ENCODE data around the gene LRRC40.

The LRRC40 gene

DNA sequence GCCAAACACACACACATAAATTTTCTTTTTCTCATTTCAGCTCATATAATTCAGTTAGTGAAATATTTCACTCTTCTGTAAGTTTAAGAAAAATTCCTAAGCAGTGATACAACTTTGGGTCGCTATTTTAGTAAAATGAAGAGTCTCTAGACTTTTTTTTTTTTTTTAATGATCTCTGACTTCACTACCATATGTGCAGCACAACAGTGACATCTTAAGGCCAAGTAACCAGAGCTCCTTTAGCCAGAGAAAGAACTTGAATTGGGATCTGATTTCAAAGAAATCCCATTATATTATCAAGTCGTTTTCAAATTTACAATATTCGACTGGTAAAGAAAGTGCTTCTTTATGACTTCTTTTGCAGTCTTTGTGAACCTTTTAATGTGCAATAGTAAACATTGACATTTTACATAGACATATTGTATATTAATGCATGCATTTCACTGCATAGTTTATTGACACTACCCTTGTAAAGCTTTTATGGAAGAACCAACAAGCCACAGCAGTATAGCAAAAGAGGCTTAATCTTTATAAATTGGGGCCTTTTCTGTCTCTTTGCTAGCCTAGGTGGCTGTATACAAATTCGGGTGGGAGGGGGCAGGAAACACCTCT lies 62.2 kb downstream of the LRRC40 start:
- in situ Hi-C loops (cut with HindIII; ENCODE audit: low pct_unique_long_range_greater_than_20kb, low sequenced_read_pairs): no loop called here
- no peak for TF ChIP-seq JUND (IDR thresholded peaks at IDR 0.05; ENCODE audit: low read depth)
- DNase-seq (ENCODE audit: low read depth in 1 of 2, low spot score in 1 of 2): peak in 1 of 2 experiments; percentile 1

DNA sequence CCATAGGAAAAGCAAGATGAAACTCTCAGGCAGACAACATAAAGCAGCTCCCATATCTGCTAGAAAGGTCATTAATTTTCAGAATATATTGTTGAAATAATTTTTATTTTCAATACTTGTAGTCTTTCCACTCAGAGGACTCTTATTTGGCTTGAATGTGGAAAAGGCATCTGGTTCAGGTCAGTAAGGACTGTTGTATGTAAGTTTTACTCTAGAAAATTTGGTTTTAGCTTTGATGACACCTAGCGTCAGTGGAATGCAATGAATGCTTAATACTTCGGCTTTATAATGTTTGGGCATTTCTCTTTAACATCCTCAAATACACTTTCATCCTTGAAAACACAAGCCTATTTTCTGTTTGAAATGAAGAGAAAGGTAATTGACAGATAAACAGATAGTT lies 63.3 kb downstream of the LRRC40 start:
- peak in 1 of 2 experiments; percentile 3 for DNase-seq (ENCODE audit: low read depth in 1 of 2, low spot score in 1 of 2)
- TF ChIP-seq JUND (IDR thresholded peaks at IDR 0.05; ENCODE audit: low read depth): no peak
- in situ Hi-C loops (cut with HindIII; ENCODE audit: low pct_unique_long_range_greater_than_20kb, low sequenced_read_pairs): no loop called here

DNA sequence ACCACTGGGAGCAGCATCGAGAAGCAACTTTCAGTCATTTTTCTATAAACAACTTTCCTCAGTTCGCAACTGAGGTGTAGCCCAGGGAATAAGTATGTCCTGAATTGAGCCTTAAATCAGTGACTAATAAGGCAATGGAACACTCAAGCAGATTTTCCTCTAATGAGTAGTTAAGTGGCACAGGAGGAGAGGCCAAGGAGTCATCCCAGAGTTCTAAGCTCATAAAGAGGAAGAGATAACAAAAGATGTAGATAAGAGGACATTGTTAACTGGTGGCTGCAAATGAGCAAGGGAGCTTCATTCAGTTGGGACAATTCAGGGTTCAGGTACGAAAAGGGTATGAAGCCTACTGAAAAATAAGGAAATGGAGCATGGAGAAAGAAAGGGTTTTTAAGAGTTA lies 64.5 kb downstream of the LRRC40 start:
- TF ChIP-seq JUND (IDR thresholded peaks at IDR 0.05; ENCODE audit: low read depth): no peak
- in situ Hi-C loops (cut with HindIII; ENCODE audit: low pct_unique_long_range_greater_than_20kb, low sequenced_read_pairs): no loop called here
- no peak for DNase-seq (ENCODE audit: low read depth in 1 of 2, low spot score in 1 of 2)

DNA sequence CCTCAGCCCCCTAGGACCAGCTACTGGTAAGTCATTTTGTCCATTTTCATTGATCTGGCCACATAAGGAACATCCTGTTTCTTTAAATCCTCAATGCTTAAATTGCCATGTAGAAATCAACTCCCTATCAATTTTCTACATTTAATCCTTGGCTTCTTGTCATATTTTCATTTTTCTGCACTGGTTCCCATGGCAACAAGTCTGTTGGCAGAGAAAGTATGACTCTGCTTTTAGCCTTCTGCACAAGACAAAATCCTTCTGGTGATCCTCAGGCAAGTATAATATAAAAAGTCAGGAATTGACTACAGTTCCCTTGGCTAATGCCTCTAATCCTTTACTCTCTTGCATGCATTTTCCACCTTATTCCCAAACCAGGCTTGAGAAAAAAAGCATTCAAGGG lies 65.0 kb downstream of the LRRC40 start:
- DNase-seq (ENCODE audit: low read depth in 1 of 2, low spot score in 1 of 2): no peak
- TF ChIP-seq JUND (IDR thresholded peaks at IDR 0.05; ENCODE audit: low read depth): no peak
- in situ Hi-C loops (cut with HindIII; ENCODE audit: low pct_unique_long_range_greater_than_20kb, low sequenced_read_pairs): no loop called here

DNA sequence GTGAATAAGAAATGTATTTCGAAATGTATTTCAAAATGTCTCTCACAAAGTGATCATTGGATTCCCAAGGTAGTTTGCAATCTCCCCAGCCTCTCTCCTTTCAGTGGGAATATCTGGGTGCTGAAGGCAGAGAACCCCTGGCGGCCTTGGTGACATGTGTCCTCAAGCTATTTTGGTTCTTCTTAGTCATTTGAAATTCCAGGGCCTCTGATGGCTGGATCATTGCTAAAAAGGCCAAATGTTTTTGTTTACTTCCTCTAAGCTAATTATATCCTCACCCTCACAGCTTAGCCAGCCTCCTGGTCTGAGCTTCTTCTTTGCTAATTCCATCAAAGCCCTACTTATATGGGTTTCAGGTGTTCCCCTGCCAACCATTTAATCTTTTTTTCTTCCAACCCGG lies 71.2 kb downstream of the LRRC40 start:
- TF ChIP-seq JUND (IDR thresholded peaks at IDR 0.05; ENCODE audit: low read depth): no peak
- in situ Hi-C loops (cut with HindIII; ENCODE audit: low pct_unique_long_range_greater_than_20kb, low sequenced_read_pairs): no loop called here
- no peak for DNase-seq (ENCODE audit: low read depth in 1 of 2, low spot score in 1 of 2)

DNA sequence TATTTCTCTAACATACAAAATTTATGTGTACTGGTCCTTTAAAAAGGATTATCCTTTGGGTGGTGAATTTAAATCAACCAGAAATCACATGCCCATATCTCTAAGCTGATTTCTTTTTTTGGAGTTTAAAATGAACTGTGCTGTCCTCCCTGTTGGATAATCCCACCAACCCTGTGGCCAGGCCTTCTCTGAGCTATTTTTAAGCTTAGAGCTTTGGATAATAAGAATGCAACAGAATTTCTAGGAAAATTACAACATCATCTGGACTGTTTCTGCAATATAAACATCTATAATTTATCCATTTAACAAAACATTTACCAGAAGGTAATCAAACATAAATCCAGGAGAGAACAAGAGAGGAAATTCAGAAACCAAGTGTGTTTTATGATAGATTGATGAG lies 88.3 kb downstream of the LRRC40 start:
- no peak for DNase-seq (ENCODE audit: low read depth in 1 of 2, low spot score in 1 of 2)
- in situ Hi-C loops (cut with HindIII; ENCODE audit: low pct_unique_long_range_greater_than_20kb, low sequenced_read_pairs): no loop called here
- no peak for TF ChIP-seq JUND (IDR thresholded peaks at IDR 0.05; ENCODE audit: low read depth)

DNA sequence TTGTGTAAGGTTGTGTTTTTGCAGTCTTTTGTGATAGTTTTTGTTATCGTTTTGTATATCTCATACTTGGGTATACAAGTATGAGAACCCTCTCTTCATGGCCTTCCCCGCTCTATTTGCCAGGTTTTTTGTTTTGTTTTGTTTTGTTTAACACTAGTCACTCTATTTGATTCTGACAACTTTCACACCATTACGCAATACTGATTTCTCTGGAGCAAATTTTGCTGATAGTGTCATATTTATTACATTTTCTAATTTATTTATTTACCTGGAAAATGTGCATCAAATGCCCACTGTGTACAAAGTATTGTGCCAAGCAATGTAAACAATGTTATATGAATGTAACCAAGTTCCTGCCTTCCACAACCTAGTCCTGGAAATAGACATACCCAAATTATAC lies 90.1 kb downstream of the LRRC40 start:
- in situ Hi-C loops (cut with HindIII; ENCODE audit: low pct_unique_long_range_greater_than_20kb, low sequenced_read_pairs): no loop called here
- no peak for DNase-seq (ENCODE audit: low read depth in 1 of 2, low spot score in 1 of 2)
- no peak for TF ChIP-seq JUND (IDR thresholded peaks at IDR 0.05; ENCODE audit: low read depth)

DNA sequence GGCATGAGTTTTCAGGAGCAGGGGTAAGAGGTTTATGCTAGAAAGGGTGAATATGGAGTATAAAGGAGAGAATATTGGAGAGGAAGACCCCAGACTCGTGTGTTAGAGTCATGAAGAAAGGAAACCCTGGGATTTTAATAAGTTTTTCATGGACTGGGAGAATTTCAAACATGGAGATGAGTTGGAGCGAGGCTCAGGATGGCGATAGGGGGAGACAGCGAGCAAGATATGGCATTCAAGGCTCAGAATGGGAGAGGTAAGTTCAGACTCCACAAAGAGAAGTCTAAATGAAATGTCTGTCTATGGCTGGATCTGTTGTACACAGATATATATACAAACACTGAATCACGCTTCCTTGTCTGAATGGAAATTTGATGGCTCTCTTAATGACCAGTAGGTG lies 92.5 kb downstream of the LRRC40 start:
- no peak for TF ChIP-seq JUND (IDR thresholded peaks at IDR 0.05; ENCODE audit: low read depth)
- in situ Hi-C loops (cut with HindIII; ENCODE audit: low pct_unique_long_range_greater_than_20kb, low sequenced_read_pairs): no loop called here
- DNase-seq (ENCODE audit: low read depth in 1 of 2, low spot score in 1 of 2): no peak

DNA sequence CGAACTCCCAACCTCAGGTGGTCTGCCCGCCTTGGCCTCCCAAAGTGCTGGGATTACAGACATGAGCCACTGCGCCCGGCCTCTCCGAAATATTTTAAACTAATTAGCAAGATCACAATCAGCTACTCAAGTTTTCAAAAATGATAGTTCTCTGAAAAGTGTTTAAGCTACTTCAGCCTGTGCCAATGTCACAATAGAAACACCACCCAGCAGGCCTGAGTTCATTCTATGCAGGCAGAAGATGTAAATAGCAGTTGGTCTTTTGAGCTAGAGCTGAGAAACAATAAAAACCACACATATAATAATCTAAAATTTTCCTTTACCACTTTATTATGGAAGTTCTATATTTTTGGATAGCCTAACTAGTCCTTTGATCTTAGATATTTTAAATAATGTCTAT lies 96.1 kb downstream of the LRRC40 start:
- in situ Hi-C loops (cut with HindIII; ENCODE audit: low pct_unique_long_range_greater_than_20kb, low sequenced_read_pairs): no loop called here
- DNase-seq (ENCODE audit: low read depth in 1 of 2, low spot score in 1 of 2): no peak
- TF ChIP-seq JUND (IDR thresholded peaks at IDR 0.05; ENCODE audit: low read depth): no peak

DNA sequence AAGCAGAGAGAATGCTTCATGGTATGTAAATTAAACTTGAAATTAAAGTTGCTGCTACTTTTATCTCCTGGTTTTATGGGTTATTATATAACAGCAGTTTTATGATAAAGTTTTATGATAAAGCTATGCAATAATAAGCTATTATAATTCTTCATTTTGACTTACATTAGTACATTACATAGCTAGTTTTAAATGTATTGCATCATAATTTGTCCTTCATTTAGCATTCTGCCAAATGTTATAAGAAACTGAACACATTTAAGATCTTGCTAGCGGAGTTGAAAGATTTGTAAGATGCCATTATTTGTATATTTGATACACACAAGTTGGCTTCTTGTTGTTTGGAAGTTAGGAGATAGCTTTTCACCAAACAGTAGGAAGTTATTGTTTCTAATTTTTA lies 101.6 kb downstream of the LRRC40 start:
- no peak for TF ChIP-seq JUND (IDR thresholded peaks at IDR 0.05; ENCODE audit: low read depth)
- no peak for DNase-seq (ENCODE audit: low read depth in 1 of 2, low spot score in 1 of 2)
- in situ Hi-C loops (cut with HindIII; ENCODE audit: low pct_unique_long_range_greater_than_20kb, low sequenced_read_pairs): no loop called here

DNA sequence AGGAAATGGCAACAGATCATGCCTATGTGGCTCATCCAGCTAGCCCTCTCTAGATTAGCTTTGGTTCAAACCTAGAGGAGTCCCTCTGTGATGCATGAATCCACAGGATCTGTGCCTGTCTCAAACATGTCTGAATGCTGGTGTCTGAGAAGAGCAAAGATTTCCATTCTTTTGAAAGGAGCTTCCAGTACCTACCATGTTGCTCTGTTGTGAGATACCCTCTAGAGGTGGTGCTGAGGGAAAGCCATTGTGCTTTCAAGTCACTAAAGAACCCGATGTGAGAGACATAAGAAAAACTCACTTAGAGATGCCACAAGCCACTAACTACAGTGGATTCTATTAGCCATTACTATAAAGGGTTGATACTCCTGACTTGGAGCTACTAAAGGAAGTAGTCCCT lies 103.6 kb downstream of the LRRC40 start:
- no peak for TF ChIP-seq JUND (IDR thresholded peaks at IDR 0.05; ENCODE audit: low read depth)
- in situ Hi-C loops (cut with HindIII; ENCODE audit: low pct_unique_long_range_greater_than_20kb, low sequenced_read_pairs): no loop called here
- no peak for DNase-seq (ENCODE audit: low read depth in 1 of 2, low spot score in 1 of 2)

DNA sequence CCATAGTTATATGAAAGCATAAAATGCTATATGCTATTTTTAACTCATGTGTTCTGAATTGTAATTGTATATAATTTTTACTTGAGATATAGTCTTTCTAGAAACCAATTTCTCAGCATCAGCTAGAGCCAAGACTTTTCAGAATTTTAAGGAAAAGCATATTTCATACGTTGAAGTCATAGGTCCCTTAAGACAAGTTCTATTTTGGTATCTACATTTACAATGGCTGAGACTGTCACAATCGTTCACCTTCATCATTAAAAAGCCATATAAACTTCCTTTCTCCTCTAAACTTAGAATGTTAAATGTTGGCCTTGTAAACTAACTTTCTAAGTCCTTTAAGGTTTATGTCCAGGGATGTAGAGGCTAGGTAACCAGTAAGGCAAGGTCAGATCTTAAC lies 104.1 kb downstream of the LRRC40 start:
- no peak for DNase-seq (ENCODE audit: low read depth in 1 of 2, low spot score in 1 of 2)
- TF ChIP-seq JUND (IDR thresholded peaks at IDR 0.05; ENCODE audit: low read depth): no peak
- in situ Hi-C loops (cut with HindIII; ENCODE audit: low pct_unique_long_range_greater_than_20kb, low sequenced_read_pairs): no loop called here
